SK-N-SH (cell line): ENCODE results near the gene TAF5L.

Experiments
- CTCF ChIP-seq: fragments of 200-600 bp; sonication (generic); IDR thresholded peaks from 2 replicates; pipeline ENCODE4 v1.6.1; 2017; ENCODE audit warnings: antibody characterized with exemption, mild to moderate bottlenecking, moderate library complexity
- EP300 ChIP-seq, 2 experiments: IDR thresholded peaks; 2 replicates each; pipeline versions ENCODE4 v1.4.0 to v1.6.1; 2012; ENCODE audit warnings: borderline replicate concordance in 1 of 2, low read depth in 1 of 2, low read length in 1 of 2
- FOXM1 ChIP-seq: IDR thresholded peaks from 2 replicates; pipeline ENCODE4 v1.4.0; 2012; ENCODE audit warnings: low read depth, mild to moderate bottlenecking
- MXI1 ChIP-seq: IDR thresholded peaks from 2 replicates; pipeline ENCODE4 v1.6.1; 2012; ENCODE audit warnings: mild to moderate bottlenecking, low read depth, low read length, improper control_type of control experiment
- NFIC ChIP-seq: IDR thresholded peaks from 2 replicates; pipeline ENCODE4 v1.4.0; 2012; ENCODE audit warnings: borderline replicate concordance
- POLR2AphosphoS5 ChIP-seq: IDR thresholded peaks from 2 replicates; pipeline ENCODE4 v1.6.1; 2012; ENCODE audit warnings: low read depth, low read length
- RAD21 ChIP-seq: IDR thresholded peaks from 2 replicates; pipeline ENCODE4 v1.6.1; 2012; ENCODE audit warnings: mild to moderate bottlenecking, low read length
- RFX5 ChIP-seq: IDR thresholded peaks from 2 replicates; pipeline ENCODE4 v1.6.1; 2012; ENCODE audit warnings: mild to moderate bottlenecking, improper control_type of control experiment, low read length

- no peak for TF ChIP-seq RFX5
- no peak for TF ChIP-seq CTCF
- TF ChIP-seq FOXM1 = no peak
- TF ChIP-seq MXI1 = no peak
- no peak for TF ChIP-seq EP300 (IDR thresholded peaks at IDR 0.05; ENCODE audit: borderline replicate concordance in 1 of 2, low read depth in 1 of 2, low read length in 1 of 2)
- TF ChIP-seq NFIC = no peak
- TF ChIP-seq RAD21 = no peak
- TF ChIP-seq POLR2AphosphoS5 = no peak
These were observed 53.6 kb downstream of the TAF5L start for GRCh38 chr1:229572286-229572685.
